Activated naive CD8-positive, alpha-beta T cell treated with anti-CD3 and anti-CD28 coated beads, Interleukin-2, amount 10 ng/mL, durations not matched to agents 7 days and 5 days (primary cell): ENCODE data around the gene NRIP3. TPM values are rescaled to one million over a fixed set of nuclear protein-coding genes. Genes with fewer than 3 reads are reported as not detected.
"Not testable (repeated sequence)": the region's sequence is repeated elsewhere in the genome, so short reads cannot be mapped to it uniquely, and the experiment has no call there.

Experiments
- ATAC-seq: fragments of 150-1000 bp; cut with Tn5 transposase; one replicate; pipeline ENCODE4 v1.10.0; 2021; ENCODE audit warnings: low read depth, moderate library complexity
- POLR2A ChIA-PET: fragments of 350-600 bp; sonication (Branson Sonifier 250); formaldehyde crosslinking; loops from one replicate; lab custom pipeline; 2021; ENCODE audit warnings: antibody characterized with exemption; lab: Charles Lee
- DNase-seq: peaks from one replicate; pipeline ENCODE4 v3.0.0; 2021
- H3K27ac Mint-ChIP-seq: one replicate; pipeline ENCODE4 v1.8.0; 2022; ENCODE audit warnings: mild to moderate bottlenecking, mixed read lengths
- H3K27me3 Mint-ChIP-seq: one replicate; pipeline ENCODE4 v1.8.0; 2022; ENCODE audit warnings: mild to moderate bottlenecking, moderate library complexity, mixed read lengths
- H3K36me3 Mint-ChIP-seq: one replicate; pipeline ENCODE4 v1.8.0; 2021; ENCODE audit warnings: mild to moderate bottlenecking, mixed read lengths
- H3K4me1 Mint-ChIP-seq: one replicate; pipeline ENCODE4 v1.8.0; 2021; ENCODE audit warnings: mixed read lengths
- H3K4me3 Mint-ChIP-seq: one replicate; pipeline ENCODE4 v1.8.0; 2022; ENCODE audit warnings: mild to moderate bottlenecking, moderate library complexity, mixed read lengths
- H3K9me3 Mint-ChIP-seq: one replicate; pipeline ENCODE4 v1.8.0; 2021; ENCODE audit warnings: mixed read lengths
- total RNA-seq, 2 experiments: library from RNA; stranded (reverse); gene quantifications; one replicate each; pipeline ENCODE4 v1.2.3, GENCODE V29; 2021

The NRIP3 gene
- total RNA-seq, 2 experiments from 2014 or later, result 1.4 to 2.0 TPM

- no peaks in the 10 kb centered on the region for H3K9me3 Mint-ChIP-seq
- H3K4me3 Mint-ChIP-seq, result no peak overlapping the region
- H3K27ac Mint-ChIP-seq, result no peak overlapping the region
- POLR2A ChIA-PET, result no interaction called here
- no peak for DNase-seq
- no peak for ATAC-seq
- H3K4me1 Mint-ChIP-seq, result no peaks in the 10 kb centered on the region
- H3K36me3 Mint-ChIP-seq, result peaks cover 26% of the 10 kb centered on the region
- no peaks in the 10 kb centered on the region for H3K27me3 Mint-ChIP-seq
These were observed 54.9 kb downstream of the NRIP3 start for GRCh38 chr11:8948886-8949285.

- no peaks in the 10 kb centered on the region for H3K4me1 Mint-ChIP-seq
- H3K36me3 Mint-ChIP-seq, result peaks cover 25% of the 10 kb centered on the region
- DNase-seq (no peak), ATAC-seq (no peak)
- H3K9me3 Mint-ChIP-seq, result no peaks in the 10 kb centered on the region
- no peak overlapping the region for H3K27ac Mint-ChIP-seq
- POLR2A ChIA-PET, result interaction anchor here (0.6 kb wide), 1 partner anchor 98 kb away, joined by 3 read pairs; no protein-coding TSS in a partner anchor
- H3K4me3 Mint-ChIP-seq, result no peak overlapping the region
- peaks cover 6% of the 10 kb centered on the region for H3K27me3 Mint-ChIP-seq
These were observed 56.4 kb downstream of the NRIP3 start for GRCh38 chr11:8947230-8947943.

- no peaks in the 10 kb centered on the region for H3K9me3 Mint-ChIP-seq
These were observed 61.2 kb downstream of the NRIP3 start, which contains the start of gene ASCL3 for GRCh38 chr11:8942518-8943066. ASCL3 (minus strand) TSS chr11:8943016; CDS start chr11:8938161, 4,855 bp downstream.

GRCh38 chr11:8941341-8942103 is 62.3 kb downstream of the NRIP3 start:
- POLR2A ChIA-PET, result no interaction called here
- Mint-ChIP-seq H3K9me3 (no peaks in the 10 kb centered on the region), H3K27me3 (peaks cover 23% of the 10 kb centered on the region), H3K27ac (no peak overlapping the region), H3K4me3 (no peak overlapping the region), H3K36me3 (no peaks in the 10 kb centered on the region), H3K4me1 (no peaks in the 10 kb centered on the region)
- ATAC-seq (no peak), DNase-seq (no peak)

More at GRCh38 chr11:8942518-8943066, 61.2 kb downstream of the NRIP3 start, which contains the start of gene ASCL3:
- DNase-seq (no peak), ATAC-seq (no peak)
- H3K4me1 Mint-ChIP-seq, result no peaks in the 10 kb centered on the region
- POLR2A ChIA-PET, result no interaction called here
- H3K27ac Mint-ChIP-seq, result no peak within 1 kb of the TSS
- H3K4me3 Mint-ChIP-seq, result no peak within 1 kb of the TSS
- peaks cover 23% of the 10 kb centered on the region for H3K27me3 Mint-ChIP-seq
- peaks cover 7% of the 10 kb centered on the region for H3K36me3 Mint-ChIP-seq

- DNase-seq (no peak), ATAC-seq (no peak)
- peaks cover 19% of the 10 kb centered on the region for H3K27me3 Mint-ChIP-seq
- POLR2A ChIA-PET, result interaction anchor here (1.0 kb wide), 1 partner anchor 9 kb away, joined by 3 read pairs; no protein-coding TSS in a partner anchor
- H3K4me1 Mint-ChIP-seq, result no peaks in the 10 kb centered on the region
- H3K36me3 Mint-ChIP-seq, result no peaks in the 10 kb centered on the region
- H3K9me3 Mint-ChIP-seq, result no peaks in the 10 kb centered on the region
- H3K4me3 Mint-ChIP-seq, result no peak overlapping the region
- no peak overlapping the region for H3K27ac Mint-ChIP-seq
These were observed 66.1 kb downstream of the NRIP3 start for GRCh38 chr11:8937659-8938058.

GRCh38 chr11:8937159-8937558 is 66.6 kb downstream of the NRIP3 start:
- DNase-seq (no peak), ATAC-seq (no peak)
- H3K9me3 Mint-ChIP-seq, result no peaks in the 10 kb centered on the region
- no peak overlapping the region for H3K27ac Mint-ChIP-seq
- no peak overlapping the region for H3K4me3 Mint-ChIP-seq
- H3K27me3 Mint-ChIP-seq, result peaks cover 14% of the 10 kb centered on the region
- no peaks in the 10 kb centered on the region for H3K4me1 Mint-ChIP-seq
- H3K36me3 Mint-ChIP-seq, result no peaks in the 10 kb centered on the region
- POLR2A ChIA-PET, result interaction anchor here (1.0 kb wide), 1 partner anchor 9 kb away, joined by 3 read pairs; no protein-coding TSS in a partner anchor

- H3K36me3 Mint-ChIP-seq, H3K4me3 Mint-ChIP-seq, H3K27ac Mint-ChIP-seq, H3K9me3 Mint-ChIP-seq, DNase-seq, ATAC-seq, H3K4me1 Mint-ChIP-seq, H3K27me3 Mint-ChIP-seq, POLR2A ChIA-PET: not testable (repeated sequence)
These were observed 68.0 kb downstream of the NRIP3 start for GRCh38 chr11:8935789-8936188.

GRCh38 chr11:8934742-8935488 is 68.9 kb downstream of the NRIP3 start:
- Mint-ChIP-seq H3K4me3 (no peak overlapping the region), H3K36me3 (no peaks in the 10 kb centered on the region), H3K4me1 (no peaks in the 10 kb centered on the region), H3K27ac (no peak overlapping the region), H3K9me3 (no peaks in the 10 kb centered on the region), H3K27me3 (no peaks in the 10 kb centered on the region)
- DNase-seq (no peak), ATAC-seq (no peak)
- POLR2A ChIA-PET, result no interaction called here

- ATAC-seq (no peak), DNase-seq (no peak)
- H3K27me3 Mint-ChIP-seq, result no peaks in the 10 kb centered on the region
- H3K4me3 Mint-ChIP-seq, result no peak overlapping the region
- POLR2A ChIA-PET, result no interaction called here
- no peaks in the 10 kb centered on the region for H3K36me3 Mint-ChIP-seq
- no peak overlapping the region for H3K27ac Mint-ChIP-seq
- no peaks in the 10 kb centered on the region for H3K4me1 Mint-ChIP-seq
- no peaks in the 10 kb centered on the region for H3K9me3 Mint-ChIP-seq
These were observed 69.9 kb downstream of the NRIP3 start for GRCh38 chr11:8933931-8934330.

GRCh38 chr11:8932564-8933180 is 71.1 kb downstream of the NRIP3 start, which contains the start of gene C11orf16:
C11orf16 (minus strand) TSS chr11:8932947; CDS start chr11:8932308, 639 bp downstream.
- Mint-ChIP-seq H3K36me3 (no peaks in the 10 kb centered on the region), H3K27me3 (no peaks in the 10 kb centered on the region), H3K4me3 (no peak within 1 kb of the TSS), H3K27ac (no peak within 1 kb of the TSS), H3K9me3 (no peaks in the 10 kb centered on the region), H3K4me1 (no peaks in the 10 kb centered on the region)
- DNase-seq, result no peak
- no peak for ATAC-seq
- POLR2A ChIA-PET, result no interaction called here
